ENCODE data around the gene SLC2A2. TPM values are rescaled to one million over a fixed set of nuclear protein-coding genes. Genes with fewer than 3 reads are reported as not detected.

The SLC2A2 gene
- total RNA-seq, 1 donor, result not detected

GRCh38 chr3:171038342-171038741 is 11.8 kb upstream of the SLC2A2 start:
- DNase-seq (ENCODE audit: low read depth in 2 of 3, low spot score in 2 of 3), result no peak

GRCh38 chr3:171028779-171029232 is 2.3 kb upstream of the SLC2A2 start:
- DNase-seq (ENCODE audit: low read depth in 2 of 3, low spot score in 2 of 3), result no peak

GRCh38 chr3:171028025-171028778 is 1.7 kb upstream of the SLC2A2 start:
- peak in 2 of 3 donors; percentile 16 to 47 for DNase-seq (ENCODE audit: low read depth in 2 of 3, low spot score in 2 of 3)

- no peak for DNase-seq (ENCODE audit: low read depth in 2 of 3, low spot score in 2 of 3)
Observed at GRCh38 chr3:171023566-171023965, 3.0 kb downstream of the SLC2A2 start.

GRCh38 chr3:171021377-171021776 is 5.1 kb downstream of the SLC2A2 start:
- DNase-seq (ENCODE audit: low read depth in 2 of 3, low spot score in 2 of 3), result no peak

- DNase-seq (ENCODE audit: low read depth in 2 of 3, low spot score in 2 of 3), result no peak
Observed at GRCh38 chr3:171018156-171018935, 8.2 kb downstream of the SLC2A2 start.

GRCh38 chr3:171013822-171014748 is 12.4 kb downstream of the SLC2A2 start:
- DNase-seq (ENCODE audit: low read depth in 2 of 3, low spot score in 2 of 3), result no peak

GRCh38 chr3:171011873-171012336 is 14.6 kb downstream of the SLC2A2 start:
- DNase-seq (ENCODE audit: low read depth in 2 of 3, low spot score in 2 of 3), result no peak

- DNase-seq (ENCODE audit: low read depth in 2 of 3, low spot score in 2 of 3), result no peak
Observed at GRCh38 chr3:171011109-171011872, 15.2 kb downstream of the SLC2A2 start.

GRCh38 chr3:171007316-171007715 is 19.2 kb downstream of the SLC2A2 start:
- DNase-seq (ENCODE audit: low read depth in 2 of 3, low spot score in 2 of 3), result no peak

GRCh38 chr3:171005648-171006047 is 20.9 kb downstream of the SLC2A2 start:
- DNase-seq (ENCODE audit: low read depth in 2 of 3, low spot score in 2 of 3), result no peak

- no peak for DNase-seq (ENCODE audit: low read depth in 2 of 3, low spot score in 2 of 3)
Observed at GRCh38 chr3:171001957-171002694, 24.4 kb downstream of the SLC2A2 start.

GRCh38 chr3:171001250-171001893 is 25.1 kb downstream of the SLC2A2 start:
- DNase-seq (ENCODE audit: low read depth in 2 of 3, low spot score in 2 of 3), result no peak

GRCh38 chr3:171000281-171000680 is 26.2 kb downstream of the SLC2A2 start:
- no peak for DNase-seq (ENCODE audit: low read depth in 2 of 3, low spot score in 2 of 3)

GRCh38 chr3:170999737-171000242 is 26.7 kb downstream of the SLC2A2 start:
- peak in 2 of 3 donors; percentile 59 to 73 for DNase-seq (ENCODE audit: low read depth in 2 of 3, low spot score in 2 of 3)

GRCh38 chr3:170997961-170998913 is 28.3 kb downstream of the SLC2A2 start:
- DNase-seq (ENCODE audit: low read depth in 2 of 3, low spot score in 2 of 3), result no peak

GRCh38 chr3:170992854-170993253 is 33.7 kb downstream of the SLC2A2 start:
- no peak for DNase-seq (ENCODE audit: low read depth in 2 of 3, low spot score in 2 of 3)
